Tibial nerve (tissue), 4 donors: Measurements from ENCODE around the gene ANAPC5.
"Not testable (repeated sequence)": the region's sequence is repeated elsewhere in the genome, so short reads cannot be mapped to it uniquely, and the experiment has no call there.

ENCODE experiments used
- CTCF ChIP-seq, 5 experiments: fragments of 200-600 bp in 3 of 5; fragments of 450-650 bp in 2 of 5; sonication (generic) in 3 of 5; IDR thresholded peaks; one replicate each; pipeline ENCODE4 v1.5.1; 2016 to 2019; ENCODE audit warnings: antibody characterized with exemption in 5 of 5, mild to moderate bottlenecking in 3 of 5, moderate library complexity in 2 of 5
- EP300 ChIP-seq, 2 donors: sonication (generic); formaldehyde crosslinking; IDR thresholded peaks; one replicate each; pipeline ENCODE4 v1.6.1; 2017; ENCODE audit warnings: antibody characterized with exemption in 2 of 2, mild to moderate bottlenecking in 1 of 2
- POLR2A ChIP-seq, 2 donors: fragments of 450-650 bp; IDR thresholded peaks; one replicate each; pipeline ENCODE4 v1.6.1; 2017; ENCODE audit warnings: antibody characterized with exemption in 2 of 2, mild to moderate bottlenecking in 2 of 2, moderate library complexity in 2 of 2

DNA sequence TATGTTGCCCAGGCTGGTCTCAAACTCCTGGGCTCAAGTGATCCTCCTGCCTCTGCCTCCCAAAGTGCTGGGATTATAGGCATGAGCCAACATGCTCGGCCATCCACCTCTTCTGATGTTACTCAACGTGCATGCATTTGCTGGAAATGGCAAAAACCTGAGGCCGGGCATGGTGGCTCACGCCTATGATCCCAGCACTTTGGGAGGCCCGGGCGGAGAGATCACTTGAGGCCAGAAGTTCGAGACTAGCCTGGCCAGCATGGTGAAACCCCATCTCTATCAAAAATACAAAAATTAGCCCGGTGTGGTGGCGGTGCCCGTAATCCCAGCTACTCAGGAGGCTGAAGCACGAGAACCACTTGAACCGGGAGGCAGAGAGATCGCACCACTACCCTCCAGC is 53.8 kb downstream of the ANAPC5 start:
- TF ChIP-seq CTCF, POLR2A, EP300 (IDR thresholded peaks at IDR 0.05): not testable (repeated sequence)
